Activated CD8-positive, alpha-beta memory T cell treated with anti-CD3 and anti-CD28 coated beads for 4 hours (primary cell): Measurements from ENCODE around the gene SDK1.

ENCODE experiments used
- DNase-seq, 2 donors: peaks; one replicate each; pipeline ENCODE4 v3.0.0-alpha.2; 2020; ENCODE audit warnings: low read depth in 2 of 2

Gene SDK1

DNA sequence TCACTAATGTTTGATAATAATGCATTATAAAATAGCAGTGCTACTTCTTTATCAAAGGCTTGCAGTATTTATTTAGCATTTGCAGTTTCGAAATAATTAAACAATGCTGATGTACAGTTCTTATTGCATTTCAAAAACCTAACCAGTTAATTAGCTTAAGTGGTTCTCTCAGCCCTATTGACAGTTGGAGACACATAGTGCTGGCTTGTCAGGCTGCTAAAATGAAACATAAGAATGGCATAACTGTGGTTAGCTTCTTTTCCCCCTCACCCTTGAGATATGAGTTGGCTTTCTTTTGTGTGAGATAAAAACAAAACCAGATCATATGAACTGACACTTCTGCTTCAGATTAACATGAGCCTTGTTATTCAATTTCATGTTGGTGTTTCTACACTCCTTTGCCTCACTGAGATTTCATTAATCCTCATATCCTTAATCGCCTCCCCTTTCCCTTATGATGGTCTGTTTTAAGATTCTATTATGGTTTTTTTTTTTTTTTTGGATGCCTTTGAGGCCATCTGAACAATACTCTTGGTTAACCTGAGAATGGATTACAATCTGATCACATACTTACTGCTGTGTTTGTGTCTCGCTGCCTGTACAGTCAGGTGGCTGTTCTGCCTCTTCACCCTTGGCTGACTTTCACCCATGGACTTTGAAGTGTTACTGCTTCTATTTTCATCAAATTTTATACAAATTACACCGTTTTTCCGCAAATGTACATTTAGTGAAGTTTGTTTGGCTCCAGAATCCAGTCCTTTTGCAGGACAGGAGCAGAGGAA lies 108.0 kb downstream of the SDK1 start:
- no peak for DNase-seq

DNA sequence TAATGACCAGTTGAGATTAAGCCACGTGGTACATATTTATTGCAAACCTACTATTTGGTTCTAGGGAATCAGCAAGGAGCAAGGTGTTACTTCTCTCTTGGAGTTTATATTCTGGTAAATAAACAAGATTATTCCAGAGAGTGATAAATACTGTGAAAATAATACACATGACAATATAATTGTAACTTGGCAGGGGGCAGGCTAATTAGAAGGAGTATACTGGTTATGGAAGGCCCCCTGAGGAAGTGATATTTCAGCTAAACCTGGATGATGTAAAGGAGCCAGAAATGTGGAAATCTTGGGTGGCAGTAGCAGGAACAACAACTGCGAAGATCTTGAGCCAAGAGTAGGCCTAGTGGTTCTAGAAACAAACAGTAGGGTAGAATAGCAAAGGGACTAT lies 111.8 kb downstream of the SDK1 start:
- no peak for DNase-seq

GRCh38 chr7:3415861-3416312 lies 114.8 kb downstream of the SDK1 start:
- DNase-seq = no peak

DNA sequence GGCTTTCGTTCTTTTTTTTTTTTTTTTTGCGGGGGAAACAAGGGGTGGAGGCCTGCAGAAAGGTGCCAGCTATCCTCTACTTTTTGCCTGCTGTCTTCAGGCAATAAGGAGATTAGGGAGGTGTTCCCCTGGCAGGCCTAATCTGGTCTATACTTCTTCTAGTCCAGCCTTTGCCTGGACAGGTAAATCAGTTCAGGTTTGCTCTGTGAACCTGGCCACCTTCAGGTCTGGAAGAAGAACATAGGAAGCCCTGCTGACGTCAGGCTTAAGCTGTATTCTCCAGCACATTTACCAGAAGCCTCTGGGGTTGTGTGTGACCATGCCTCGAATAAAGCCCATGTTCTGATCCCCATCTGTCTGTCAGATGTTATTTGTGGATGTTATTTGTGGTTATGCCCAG lies 115.4 kb downstream of the SDK1 start:
- DNase-seq = no peak

- no peak for DNase-seq
Observed at GRCh38 chr7:3425087-3425486, 124.0 kb downstream of the SDK1 start.

GRCh38 chr7:3426064-3426463 lies 125.0 kb downstream of the SDK1 start:
- no peak for DNase-seq

GRCh38 chr7:3427957-3428356 lies 126.9 kb downstream of the SDK1 start:
- DNase-seq = no peak

DNA sequence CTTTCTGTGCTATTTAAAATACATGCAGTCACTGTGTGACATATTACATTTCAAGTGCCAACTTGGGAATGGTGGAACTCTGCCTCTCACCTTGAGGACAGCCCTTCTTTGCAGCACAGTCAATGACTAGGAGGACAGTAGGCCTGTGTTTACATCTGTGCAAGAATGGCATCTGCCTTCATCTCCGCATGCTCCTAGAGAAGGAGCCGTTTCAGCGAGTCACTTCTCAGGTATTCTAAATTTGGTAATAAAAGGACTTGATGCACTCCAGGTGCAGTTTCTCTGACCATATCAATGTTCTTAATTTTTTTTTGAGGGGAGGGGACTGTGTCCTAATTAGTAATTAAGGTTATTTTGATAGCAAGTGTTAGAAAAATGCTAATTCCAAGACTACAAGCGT lies 128.9 kb downstream of the SDK1 start:
- DNase-seq = no peak

GRCh38 chr7:3430588-3430987 lies 129.5 kb downstream of the SDK1 start:
- DNase-seq = no peak

DNA sequence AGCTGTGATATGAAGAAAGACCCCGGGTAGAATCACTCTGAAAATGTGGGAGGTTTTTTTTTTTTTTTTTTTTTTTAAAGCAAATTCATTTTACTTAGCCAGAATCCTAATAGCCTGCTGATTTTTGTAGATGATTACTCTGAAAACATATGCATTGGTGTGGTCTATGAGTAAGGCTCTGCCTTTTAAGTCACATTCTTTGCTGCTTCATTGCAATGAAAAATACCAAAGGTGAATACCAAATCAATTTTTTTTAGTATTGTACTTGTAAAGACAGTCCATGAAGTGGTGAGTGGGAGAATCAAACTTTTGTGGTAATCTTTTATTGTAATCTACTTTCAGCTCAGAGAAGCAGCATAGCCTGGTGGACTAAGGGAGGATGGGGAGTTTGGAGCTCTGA lies 130.3 kb downstream of the SDK1 start:
- no peak for DNase-seq

- no peak for DNase-seq
Observed at GRCh38 chr7:3432911-3433310, 131.9 kb downstream of the SDK1 start.

DNA sequence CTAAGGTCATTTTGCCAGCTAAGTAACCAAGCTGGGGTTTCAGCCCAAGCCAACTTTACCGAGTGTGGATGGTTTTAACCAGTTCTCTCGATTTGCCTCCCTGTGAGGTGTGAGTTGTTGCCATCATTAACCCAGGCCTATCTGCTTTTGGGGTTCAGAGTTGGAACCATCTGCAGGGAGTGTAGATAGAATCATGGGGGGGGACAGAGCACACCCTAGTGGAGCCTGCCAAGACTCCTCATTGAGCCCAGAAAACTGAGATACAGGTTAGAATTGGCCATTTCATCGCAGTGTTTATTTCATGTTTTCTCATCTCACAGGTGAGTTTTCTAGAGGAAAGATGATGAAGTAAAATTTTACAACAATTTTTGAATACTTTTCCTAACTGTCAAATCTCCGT lies 133.6 kb downstream of the SDK1 start:
- no peak for DNase-seq

- no peak for DNase-seq
Observed at GRCh38 chr7:3436112-3436511, 135.1 kb downstream of the SDK1 start.

GRCh38 chr7:3436746-3437145 lies 135.7 kb downstream of the SDK1 start:
- DNase-seq = no peak

GRCh38 chr7:3437467-3437866 lies 136.4 kb downstream of the SDK1 start:
- DNase-seq = no peak

- DNase-seq = no peak
Observed at GRCh38 chr7:3438352-3438751, 137.3 kb downstream of the SDK1 start.

GRCh38 chr7:3439333-3440030 lies 138.4 kb downstream of the SDK1 start:
- no peak for DNase-seq

- no peak for DNase-seq
Observed at GRCh38 chr7:3440509-3440908, 139.5 kb downstream of the SDK1 start.

DNA sequence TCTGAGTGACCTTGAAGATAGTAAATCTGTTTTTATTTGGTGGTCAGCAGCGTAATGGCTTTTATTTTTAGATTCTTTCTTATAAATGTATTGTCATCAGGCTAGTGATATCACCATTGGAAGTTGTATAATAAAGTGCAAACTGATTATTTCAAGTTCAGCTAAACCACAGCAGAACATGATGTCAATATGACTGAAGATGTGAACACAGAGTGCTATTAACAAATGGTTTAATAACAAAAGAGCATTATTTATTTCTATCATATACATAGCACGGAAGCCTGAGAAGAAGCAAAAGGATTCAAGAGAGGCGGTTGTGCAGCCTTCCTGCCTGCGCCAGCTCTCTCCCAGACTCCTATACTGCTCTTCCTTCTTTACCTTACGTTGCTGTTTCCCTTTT lies 142.7 kb downstream of the SDK1 start:
- DNase-seq = no peak

- no peak for DNase-seq
Observed at GRCh38 chr7:3446786-3447185, 145.7 kb downstream of the SDK1 start.

DNA sequence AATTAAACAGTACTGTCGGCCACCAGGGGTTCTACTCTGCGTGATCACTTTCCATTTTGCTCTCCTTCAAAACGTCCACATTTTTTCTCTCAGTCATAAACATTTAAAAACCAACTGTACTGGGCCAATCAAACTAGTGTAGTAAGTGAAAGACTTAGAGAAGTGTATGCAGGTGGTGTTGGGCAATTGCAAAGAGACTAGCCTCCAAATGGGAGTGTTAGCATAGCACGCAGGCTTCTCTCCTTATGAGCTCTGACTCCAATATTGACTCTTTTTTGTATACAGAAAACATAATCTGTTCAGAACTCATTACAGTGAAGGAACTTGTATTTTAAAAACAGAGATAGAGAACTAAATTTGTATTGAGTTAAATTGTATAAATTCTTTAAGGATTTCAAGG lies 150.6 kb downstream of the SDK1 start:
- no peak for DNase-seq

DNA sequence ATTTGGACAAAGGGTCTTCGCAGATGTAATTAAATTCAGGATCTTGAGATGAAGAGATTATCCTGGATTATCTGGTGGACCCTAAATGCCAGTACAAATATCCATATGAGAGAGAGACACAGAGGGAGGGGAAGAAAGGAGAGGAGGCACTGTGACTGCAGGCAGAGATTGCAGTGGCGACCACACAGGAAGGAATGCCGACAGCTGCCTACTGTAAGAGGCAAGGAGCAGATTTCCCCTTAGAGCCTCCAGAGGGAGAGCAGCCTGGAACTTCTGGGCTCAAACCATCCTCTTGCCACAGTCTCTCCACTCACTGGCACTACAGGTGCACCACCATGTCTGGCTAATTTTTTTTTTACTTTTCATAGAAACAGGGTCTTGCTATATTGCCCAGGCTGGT lies 152.3 kb downstream of the SDK1 start:
- DNase-seq = no peak

- DNase-seq = no peak
Observed at GRCh38 chr7:3455806-3456595, 154.9 kb downstream of the SDK1 start.
